Fibroblast of pulmonary artery (primary cell): ENCODE results near the gene PRKCH.

ENCODE experiments used
- DNase-seq: peaks from one replicate; pipeline ENCODE4 v3.0.0-alpha.2; 2010; ENCODE audit warnings: low read depth
- H3K4me3 ChIP-seq: replicated peaks from 2 replicates; pipeline ENCODE4 v1.5.1; 2011; ENCODE audit warnings: low read depth, mild to moderate bottlenecking, control low read depth, low read length, moderate library complexity
- TF ChIP-seq, protein P1 (sequence below): IDR thresholded peaks from 2 replicates; pipeline ENCODE4 v1.5.1; 2011; ENCODE audit warnings: mild to moderate bottlenecking, control low read depth, low read length, inconsistent platforms; ENCODE audit errors: missing control alignments

Gene PRKCH

DNA sequence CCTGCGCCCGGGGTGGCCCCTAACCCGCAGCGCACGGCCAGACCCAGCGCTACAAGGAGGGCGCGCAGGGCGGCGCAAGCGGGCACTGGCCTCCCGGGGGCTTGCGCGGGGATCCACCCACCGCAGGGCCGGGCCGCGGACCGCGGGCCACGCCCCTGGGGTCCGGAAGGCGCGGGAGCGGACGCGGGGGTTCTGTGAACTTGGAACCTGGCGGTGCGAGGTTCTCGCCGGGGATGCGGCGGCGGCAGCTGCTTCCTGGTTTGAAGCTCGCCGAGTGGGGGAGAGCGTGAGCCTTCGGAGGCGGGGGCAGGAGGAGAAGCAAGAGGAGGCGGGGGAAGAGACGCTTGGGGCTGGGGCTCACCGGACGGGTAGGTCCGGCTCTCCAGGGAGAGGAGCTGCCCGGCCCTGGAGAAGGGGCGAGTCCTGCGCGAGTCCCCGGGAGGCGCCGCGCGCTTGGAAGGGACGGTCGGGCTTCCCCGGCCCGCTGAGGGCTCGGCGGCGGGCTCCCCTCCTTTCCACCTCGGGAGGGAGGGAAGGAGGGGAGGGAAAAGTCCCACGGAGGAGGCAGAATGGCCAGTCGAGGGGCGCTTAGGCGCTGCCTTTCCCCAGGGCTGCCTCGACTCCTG lies at the start of gene PRKCH:
TSS of gene PRKCH (plus strand) at position 195 of the 626 bp plus-strand sequence. CDS start 523 bp downstream, outside the sequence.
- peak; percentile 75 for DNase-seq
- peak within 1 kb of the TSS; percentile 70 for H3K4me3 ChIP-seq
- TF ChIP-seq, protein P1, sequence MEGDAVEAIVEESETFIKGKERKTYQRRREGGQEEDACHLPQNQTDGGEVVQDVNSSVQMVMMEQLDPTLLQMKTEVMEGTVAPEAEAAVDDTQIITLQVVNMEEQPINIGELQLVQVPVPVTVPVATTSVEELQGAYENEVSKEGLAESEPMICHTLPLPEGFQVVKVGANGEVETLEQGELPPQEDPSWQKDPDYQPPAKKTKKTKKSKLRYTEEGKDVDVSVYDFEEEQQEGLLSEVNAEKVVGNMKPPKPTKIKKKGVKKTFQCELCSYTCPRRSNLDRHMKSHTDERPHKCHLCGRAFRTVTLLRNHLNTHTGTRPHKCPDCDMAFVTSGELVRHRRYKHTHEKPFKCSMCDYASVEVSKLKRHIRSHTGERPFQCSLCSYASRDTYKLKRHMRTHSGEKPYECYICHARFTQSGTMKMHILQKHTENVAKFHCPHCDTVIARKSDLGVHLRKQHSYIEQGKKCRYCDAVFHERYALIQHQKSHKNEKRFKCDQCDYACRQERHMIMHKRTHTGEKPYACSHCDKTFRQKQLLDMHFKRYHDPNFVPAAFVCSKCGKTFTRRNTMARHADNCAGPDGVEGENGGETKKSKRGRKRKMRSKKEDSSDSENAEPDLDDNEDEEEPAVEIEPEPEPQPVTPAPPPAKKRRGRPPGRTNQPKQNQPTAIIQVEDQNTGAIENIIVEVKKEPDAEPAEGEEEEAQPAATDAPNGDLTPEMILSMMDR = no peak

DNA sequence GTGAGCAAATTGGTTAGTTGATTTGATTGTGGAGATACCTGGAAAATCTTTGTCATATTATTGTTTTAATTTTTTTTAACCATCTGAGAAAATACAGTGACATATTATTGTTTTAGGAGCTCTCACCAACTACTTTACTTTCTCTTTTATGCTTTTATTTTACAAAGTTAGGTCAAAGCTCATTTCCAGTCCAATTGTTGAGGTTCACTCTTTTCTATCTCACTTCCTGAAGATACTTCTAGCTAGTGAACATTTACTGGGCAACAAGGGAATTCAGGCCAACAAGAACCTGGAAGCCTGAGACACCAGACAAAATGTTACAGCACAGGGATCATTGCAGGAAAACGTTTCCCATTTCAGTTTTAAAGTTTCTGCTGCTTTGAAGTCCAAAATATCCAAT lies 44.1 kb upstream of the PRKCH start:
- no peak for DNase-seq
- H3K4me3 ChIP-seq = no peak overlapping the region
- TF ChIP-seq, protein P1 = no peak

DNA sequence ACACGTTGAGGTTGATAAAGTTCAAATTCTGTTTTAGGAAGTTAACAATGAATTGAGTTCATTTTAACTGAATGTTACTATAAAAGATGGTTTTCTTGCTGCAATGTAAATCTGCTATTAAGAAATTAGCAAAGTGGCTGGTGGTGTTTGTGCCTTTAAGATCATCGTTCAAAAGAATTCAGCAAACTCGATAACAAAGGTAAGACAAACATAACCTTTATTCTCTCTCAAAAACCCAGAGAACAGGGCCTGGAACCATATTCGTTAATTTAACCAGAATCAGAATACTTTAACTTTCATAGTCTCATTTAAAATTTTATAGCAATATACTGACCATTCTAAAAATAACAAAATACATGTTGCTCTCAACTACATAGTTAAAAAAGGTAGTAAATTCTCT lies 43.6 kb upstream of the PRKCH start:
- H3K4me3 ChIP-seq = no peak overlapping the region
- TF ChIP-seq, protein P1 = no peak
- no peak for DNase-seq

DNA sequence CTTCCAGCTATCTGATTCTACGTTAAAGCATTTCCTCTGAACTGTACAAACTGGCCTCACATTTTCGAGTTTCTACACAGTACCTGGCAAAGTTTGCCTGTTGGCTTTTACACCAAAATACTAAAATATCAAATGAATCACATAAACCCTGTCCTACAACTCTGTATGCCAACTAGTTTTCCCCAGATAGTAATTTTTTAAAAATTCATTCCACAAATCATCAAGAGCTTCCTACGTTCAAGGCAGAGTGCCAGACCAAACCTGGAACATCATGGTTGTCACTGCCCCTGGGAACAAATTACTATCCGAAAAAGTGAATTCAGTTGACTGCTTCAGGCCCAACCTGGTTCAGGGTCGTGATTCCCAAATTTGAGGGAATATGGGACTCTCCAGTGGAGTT lies 42.3 kb upstream of the PRKCH start:
- no peak for DNase-seq
- TF ChIP-seq, protein P1 = no peak
- no peak overlapping the region for H3K4me3 ChIP-seq

DNA sequence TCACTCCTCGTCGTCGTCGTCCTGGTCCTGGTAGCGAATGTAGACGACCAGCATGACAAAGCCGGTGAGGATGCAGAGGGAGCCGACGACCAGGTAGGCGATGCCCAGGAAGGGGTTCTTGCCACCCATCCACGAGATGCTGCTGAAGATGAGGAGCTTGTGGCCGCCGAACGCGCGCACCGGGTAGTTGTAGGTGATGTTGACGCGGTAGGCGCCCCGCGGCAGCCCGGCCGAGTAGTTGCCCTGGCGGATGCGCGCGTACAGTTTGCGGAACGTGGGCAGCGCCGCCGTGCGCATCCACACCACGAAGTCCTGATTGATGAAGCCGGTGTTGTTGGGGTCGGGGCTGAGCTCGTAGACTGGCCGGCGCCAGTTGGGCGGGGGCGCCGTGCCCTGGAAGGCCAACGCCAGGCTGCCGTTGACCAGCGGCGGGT lies 41.3 kb upstream of the PRKCH start:
- H3K4me3 ChIP-seq = no peak overlapping the region
- DNase-seq = no peak
- TF ChIP-seq, protein P1 = no peak

DNA sequence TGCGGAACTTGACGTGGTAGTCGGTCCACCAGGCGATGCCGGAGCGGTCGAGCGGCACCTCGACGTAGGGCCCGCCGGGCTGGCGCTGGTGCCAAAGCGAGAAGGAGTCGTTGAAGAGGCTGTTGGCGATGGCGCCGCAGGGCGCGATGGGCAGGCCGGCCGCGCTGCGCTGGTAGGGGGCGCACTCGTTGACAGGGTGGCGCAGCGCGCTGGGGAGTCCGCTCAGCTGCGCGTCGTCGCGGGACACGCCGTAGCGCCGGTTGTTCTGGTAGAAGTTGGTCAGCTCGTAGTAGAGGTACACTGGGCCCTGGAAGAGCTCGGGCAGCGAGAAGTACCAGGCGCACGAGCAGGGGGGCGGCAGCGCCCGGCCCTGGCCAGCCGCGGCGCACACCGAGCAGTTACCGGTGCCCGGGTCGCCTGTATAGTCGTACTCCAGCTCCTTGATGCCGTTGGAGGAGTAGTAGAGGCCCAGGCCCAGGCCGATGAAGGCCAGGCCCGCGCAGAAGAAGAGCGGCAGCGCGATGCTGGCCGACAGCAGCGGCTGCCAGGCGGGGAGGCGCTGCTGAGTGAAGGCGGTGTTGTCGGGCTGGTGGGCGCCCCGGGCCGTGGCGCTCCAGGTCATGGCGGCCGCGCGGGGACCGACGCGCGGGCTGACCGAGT lies 40.7 kb upstream of the PRKCH start:
- DNase-seq = peak; percentile 36
- TF ChIP-seq, protein P1 = peak; percentile 4
- peak overlapping the region; percentile 24 for H3K4me3 ChIP-seq
